Retinal pigment epithelial cell (primary cell): ENCODE data around the gene NFIB.

Experiments used
- DNase-seq: peaks from one replicate; pipeline ENCODE4 v3.0.0-alpha.2; 2010; ENCODE audit warnings: low read depth
- H3K4me3 ChIP-seq: 2 replicates; pipeline ENCODE4 v1.5.1; 2011; ENCODE audit warnings: mild to moderate bottlenecking, low read length, control low read depth, moderate library complexity
- TF ChIP-seq, protein P1 (sequence below): conservative IDR thresholded peaks from 2 replicates; pipeline ENCODE4 v1.5.1; 2011; ENCODE audit warnings: low read depth, low read length, control low read depth, inconsistent platforms

The NFIB gene

DNA sequence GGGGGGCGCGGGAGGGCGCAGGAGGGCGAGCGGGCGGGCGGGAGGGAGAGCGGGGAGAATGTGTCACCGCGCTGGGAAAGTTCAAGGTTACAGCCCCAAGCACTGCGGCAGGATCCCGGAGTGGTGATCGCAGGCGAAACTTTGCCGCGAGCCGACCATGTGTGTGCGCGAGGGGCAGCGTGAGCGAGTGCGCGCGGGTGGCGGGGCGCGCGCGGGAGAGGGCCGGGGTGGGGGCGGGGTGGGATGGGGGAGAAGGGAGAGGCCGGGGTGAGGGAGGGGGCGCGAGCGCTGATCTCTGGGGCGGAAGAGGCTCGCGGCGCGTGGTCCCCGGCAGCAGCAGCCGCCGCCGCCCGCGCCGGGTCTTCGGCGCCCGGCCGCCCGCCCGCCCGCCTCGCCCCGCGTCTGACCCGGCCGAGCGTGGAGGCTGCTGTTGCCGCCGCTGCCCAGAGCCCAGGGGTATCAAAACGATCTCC, at the start of gene NFIB:
Gene NFIB, minus strand, starts transcription at position 191 of the 473 bp plus-strand sequence. CDS start 630 bp downstream, outside the sequence.
- TF ChIP-seq, protein P1, sequence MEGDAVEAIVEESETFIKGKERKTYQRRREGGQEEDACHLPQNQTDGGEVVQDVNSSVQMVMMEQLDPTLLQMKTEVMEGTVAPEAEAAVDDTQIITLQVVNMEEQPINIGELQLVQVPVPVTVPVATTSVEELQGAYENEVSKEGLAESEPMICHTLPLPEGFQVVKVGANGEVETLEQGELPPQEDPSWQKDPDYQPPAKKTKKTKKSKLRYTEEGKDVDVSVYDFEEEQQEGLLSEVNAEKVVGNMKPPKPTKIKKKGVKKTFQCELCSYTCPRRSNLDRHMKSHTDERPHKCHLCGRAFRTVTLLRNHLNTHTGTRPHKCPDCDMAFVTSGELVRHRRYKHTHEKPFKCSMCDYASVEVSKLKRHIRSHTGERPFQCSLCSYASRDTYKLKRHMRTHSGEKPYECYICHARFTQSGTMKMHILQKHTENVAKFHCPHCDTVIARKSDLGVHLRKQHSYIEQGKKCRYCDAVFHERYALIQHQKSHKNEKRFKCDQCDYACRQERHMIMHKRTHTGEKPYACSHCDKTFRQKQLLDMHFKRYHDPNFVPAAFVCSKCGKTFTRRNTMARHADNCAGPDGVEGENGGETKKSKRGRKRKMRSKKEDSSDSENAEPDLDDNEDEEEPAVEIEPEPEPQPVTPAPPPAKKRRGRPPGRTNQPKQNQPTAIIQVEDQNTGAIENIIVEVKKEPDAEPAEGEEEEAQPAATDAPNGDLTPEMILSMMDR = no peak
- H3K4me3 ChIP-seq = peak within 1 kb of the TSS; percentile 98
- DNase-seq = no peak

- no peak overlapping the region for H3K4me3 ChIP-seq
- no peak for DNase-seq
- TF ChIP-seq, protein P1 = no peak
Observed at GRCh38 chr9:14362175-14362574, 48.2 kb upstream of the NFIB start.

GRCh38 chr9:14361074-14361473, 47.1 kb upstream of the NFIB start:
- TF ChIP-seq, protein P1 = no peak
- no peak for DNase-seq
- no peak overlapping the region for H3K4me3 ChIP-seq

GRCh38 chr9:14358523-14358922, 44.6 kb upstream of the NFIB start:
- H3K4me3 ChIP-seq = no peak overlapping the region
- TF ChIP-seq, protein P1 = no peak
- DNase-seq = no peak

DNA sequence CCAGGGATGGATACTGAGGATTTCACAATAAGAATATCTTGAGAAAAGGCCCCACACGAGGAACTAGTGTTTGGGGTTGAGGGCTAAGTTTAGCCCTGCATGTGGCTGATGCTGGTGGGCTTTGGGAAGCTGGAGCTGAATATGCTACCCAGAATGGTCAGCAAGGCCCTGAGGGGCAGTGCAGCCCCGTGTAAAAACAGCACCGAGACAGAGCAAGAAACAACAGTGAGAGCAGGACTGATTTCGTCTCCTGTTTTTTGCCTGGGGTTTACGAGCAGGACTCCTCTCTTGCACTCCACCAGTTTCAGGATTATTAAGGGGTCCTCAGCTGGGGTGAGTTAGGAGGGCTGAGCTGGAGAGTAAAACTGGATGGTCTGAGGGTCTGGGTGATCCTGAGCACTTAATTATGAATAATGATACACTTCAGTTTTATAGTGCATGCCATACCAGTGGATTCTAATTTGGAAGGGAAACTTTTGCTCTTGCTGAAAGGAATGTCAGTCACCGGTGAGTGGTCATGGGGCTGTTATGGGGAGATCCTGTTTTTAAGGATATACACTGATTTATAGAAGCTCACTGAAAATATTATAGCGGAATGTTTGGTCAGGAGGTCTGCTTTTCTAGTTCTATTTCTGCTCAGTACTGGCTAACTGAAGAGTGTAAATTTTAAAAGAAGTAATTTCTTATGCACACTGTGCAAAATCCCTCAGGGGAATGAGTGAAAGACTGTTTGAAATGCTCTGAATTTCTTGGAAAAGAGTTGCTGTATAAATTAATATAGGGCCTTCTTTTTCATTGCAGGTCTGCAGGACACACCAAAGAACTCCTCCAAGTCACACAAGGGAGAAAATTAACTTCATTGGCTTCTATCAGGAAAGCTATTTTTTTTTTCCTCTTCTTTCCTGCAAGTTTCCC, 42.7 kb upstream of the NFIB start:
- no peak overlapping the region for H3K4me3 ChIP-seq
- TF ChIP-seq, protein P1 = no peak
- DNase-seq = no peak

DNA sequence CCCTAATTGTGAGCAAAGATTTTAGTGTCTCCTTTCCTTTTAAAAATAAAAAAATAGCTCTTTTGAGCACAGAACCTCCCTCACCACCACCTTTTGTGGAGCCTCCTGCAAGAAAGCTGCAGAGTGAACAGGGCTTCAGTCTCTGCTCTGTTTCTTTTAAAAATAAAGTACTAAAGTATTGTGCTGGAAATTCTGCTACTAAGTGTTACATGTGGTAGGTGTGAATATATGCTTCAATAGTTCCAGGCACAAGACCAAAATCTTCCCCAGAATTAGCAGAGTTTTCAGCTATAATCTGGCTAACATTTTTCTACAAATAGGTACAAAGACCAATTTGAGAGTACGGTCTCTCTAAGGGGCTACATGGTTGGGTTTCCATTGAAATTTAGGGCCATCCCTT, 40.3 kb upstream of the NFIB start:
- TF ChIP-seq, protein P1 = no peak
- DNase-seq = no peak
- H3K4me3 ChIP-seq = no peak overlapping the region
